Left ventricle myocardium superior (tissue), 1 donor: ENCODE results near the gene SETX. TPM values are rescaled to one million over a fixed set of nuclear protein-coding genes. Genes with fewer than 3 reads are reported as not detected.

Source experiments
- ATAC-seq: fragments of 200-7000 bp; cut with Tn5 transposase; one replicate; pipeline ENCODE4 v1.9.1; 2020; ENCODE audit warnings: mild to moderate bottlenecking, moderate library complexity
- DNase-seq: peaks from one replicate; pipeline ENCODE4 v3.0.0-alpha.2; 2020
- intact Hi-C: fragments of 100-400 bp; cut with micrococcal nuclease; formaldehyde crosslinking; loops from one replicate; pipeline ENCODE4 v1.11.0; 2022
- total RNA-seq: library from RNA; stranded (reverse); fragmentation: NEBNext Ultra II Directional; extraction: Animal tissue kit (Norgen Biotek cat#: 25700); gene quantifications from one replicate; pipeline ENCODE4 v1.2.1, GENCODE V29; 2021
- donor health status: DM: no; HTN: yes; CAD: no; lungs with severe emphysema.

Gene SETX
- total RNA-seq, 1 donor from 2014 or later: 22.3 TPM

DNA sequence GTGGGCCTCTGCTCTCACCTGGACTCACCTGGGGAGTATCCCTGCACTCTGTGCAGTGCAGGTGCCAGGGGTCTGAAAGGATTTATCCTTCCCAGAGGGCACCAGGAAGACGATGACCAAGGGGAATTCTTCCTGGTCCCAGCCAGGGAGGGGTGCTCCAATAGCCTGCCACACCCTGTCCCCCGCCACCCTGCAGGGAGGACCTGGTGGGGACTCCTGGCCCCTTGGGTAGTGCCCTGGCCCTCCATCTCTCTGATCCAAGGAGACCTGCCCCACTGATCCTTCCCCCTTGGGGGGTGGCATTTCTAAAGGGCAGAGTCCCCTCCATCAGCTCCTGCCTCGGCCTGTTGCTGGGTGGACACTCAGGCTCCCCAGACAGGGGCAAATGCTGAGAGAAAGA, 122.3 kb downstream of the SETX start:
- intact Hi-C loops: loop anchor here (10.0 kb wide), 1 partner anchor 68 kb away; the partner anchor contains the start of gene NTNG2
- no peak for ATAC-seq
- DNase-seq: no peak

DNA sequence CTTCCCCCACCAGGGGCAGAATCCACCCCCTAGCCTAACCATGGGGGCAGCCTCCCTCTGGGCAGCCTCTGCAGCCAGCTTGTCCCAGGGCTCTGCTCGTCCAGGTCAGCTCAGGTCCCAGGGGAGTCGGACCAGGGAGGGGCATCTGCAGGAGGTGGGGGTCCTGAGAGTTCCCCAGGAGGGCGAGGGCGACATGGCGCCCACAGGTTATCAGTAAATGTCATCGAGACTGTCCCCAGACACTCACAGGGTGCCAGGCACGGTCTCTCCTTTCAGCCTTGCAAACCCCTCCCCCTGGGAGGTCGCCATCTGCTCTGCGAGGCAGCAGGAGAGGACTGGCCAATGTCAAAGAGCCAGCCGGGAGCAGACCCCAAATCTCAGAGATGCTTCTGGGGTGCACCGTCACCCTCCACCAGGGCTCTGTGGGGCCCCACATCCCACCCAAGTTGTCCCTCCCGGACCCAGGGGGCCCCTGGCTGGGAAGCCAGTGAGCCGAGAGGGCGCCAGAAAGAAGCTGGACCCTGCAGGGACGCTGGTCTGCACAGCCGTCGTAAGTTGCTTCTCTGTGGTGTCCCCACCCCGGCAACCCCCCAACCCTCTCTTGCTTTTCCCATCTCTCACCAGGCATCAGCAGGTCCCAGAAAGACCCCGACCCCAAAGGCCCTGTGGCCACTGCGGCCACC, 123.6 kb downstream of the SETX start:
- DNase-seq (no peak), ATAC-seq (no peak)
- intact Hi-C loops: loop anchor here (10.0 kb wide), 1 partner anchor 66 kb away; the partner anchor contains the start of gene NTNG2

DNA sequence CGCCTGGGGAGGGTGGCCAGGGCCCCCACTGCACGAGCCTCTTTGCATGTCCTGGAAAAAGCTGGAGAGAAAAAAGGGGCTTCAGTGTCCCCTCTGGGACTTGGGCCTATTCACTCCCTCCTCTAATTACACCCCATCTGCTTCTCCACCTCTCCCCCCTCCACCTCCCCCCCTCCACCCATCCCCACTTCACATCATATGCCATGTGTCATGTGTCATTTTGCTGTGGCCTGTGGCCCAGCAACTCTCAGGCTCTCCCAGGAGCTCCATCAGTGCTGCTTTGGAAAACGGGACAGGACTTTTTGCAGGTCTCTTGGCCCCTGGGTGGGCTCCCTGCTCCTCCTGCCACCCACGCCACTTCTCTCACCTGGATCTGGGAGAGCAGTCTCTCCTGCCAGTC, 124.2 kb downstream of the SETX start:
- no peak for ATAC-seq
- intact Hi-C loops: loop anchor here (10.0 kb wide), 1 partner anchor 66 kb away; the partner anchor contains the start of gene NTNG2
- no peak for DNase-seq

DNA sequence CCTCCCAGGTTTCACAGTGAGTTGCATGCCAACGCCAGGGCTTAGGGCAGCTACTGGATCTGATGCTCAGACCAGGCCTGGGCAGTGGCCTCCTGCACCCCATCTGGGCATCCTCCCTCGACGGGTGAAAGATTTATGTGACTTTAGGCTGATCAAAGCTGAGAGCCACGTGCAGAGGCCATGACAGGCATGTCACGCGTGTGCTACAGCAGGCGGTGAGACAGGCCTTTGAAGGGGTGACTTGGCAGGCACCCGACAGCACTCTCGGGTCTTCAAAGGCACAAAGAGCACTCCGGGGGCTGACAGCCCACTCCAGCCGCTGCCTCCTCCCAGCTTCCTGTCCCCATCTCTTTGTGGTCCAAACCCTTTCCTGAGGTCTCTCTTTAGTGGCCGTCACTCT, 126.7 kb downstream of the SETX start:
- DNase-seq (no peak), ATAC-seq (no peak)
- intact Hi-C loops: no loop called here

DNA sequence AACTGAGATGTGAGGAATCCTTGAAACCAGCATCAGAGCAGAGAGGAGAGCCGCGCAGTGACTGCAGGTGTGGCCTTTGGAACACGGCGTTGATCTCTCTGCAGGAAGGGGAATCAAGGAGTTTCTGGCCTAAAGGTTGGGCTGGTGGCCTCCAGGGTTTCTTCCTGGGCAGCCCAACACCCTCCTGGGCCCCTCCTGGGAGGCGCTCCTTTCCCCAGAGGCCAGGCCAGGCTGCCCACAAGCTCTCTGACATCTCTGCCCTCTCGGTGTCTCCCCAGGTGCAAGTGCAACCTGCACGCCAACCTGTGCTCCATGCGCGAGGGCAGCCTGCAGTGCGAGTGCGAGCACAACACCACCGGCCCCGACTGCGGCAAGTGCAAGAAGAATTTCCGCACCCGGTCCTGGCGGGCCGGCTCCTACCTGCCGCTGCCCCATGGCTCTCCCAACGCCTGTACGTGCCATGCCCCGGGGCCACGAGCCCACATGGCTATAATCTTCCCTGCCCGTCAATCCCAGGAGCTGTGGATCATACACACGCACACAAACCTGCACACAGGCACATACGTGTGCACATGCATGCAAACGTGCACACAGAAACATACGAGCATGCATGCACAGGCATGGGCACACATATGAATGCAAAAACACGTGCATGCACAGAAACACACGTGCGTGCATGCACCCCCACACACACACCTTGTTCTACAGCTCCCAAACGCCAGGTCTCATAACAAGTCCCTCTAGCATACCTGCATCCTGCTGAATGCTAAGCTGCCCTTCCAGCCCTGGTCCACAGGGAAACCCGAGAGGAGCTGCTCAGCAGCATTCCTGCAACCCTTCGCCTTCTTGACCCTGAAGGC, 128.0 kb downstream of the SETX start:
- ATAC-seq (no peak), DNase-seq (no peak)
- intact Hi-C loops: no loop called here

DNA sequence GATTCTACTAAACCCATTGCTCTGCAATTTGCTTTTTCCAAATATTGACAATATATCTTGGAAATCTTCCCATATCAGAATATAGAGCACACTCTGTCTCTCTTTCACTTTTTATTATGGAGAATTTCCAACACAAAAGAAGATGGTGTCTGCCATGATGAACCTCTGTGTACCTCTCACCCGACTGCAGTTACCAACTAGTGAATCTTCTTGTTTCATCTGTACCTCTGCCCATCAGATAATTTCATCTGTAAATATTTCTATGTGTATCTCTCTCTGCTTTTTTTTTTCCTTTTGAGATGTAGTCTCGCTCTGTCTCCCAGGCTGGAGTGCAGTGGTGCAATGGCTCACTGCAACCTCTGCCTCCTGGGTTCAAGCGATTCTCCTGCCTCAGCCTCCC, 130.1 kb downstream of the SETX start:
- intact Hi-C loops: no loop called here
- ATAC-seq: no peak
- DNase-seq: no peak

DNA sequence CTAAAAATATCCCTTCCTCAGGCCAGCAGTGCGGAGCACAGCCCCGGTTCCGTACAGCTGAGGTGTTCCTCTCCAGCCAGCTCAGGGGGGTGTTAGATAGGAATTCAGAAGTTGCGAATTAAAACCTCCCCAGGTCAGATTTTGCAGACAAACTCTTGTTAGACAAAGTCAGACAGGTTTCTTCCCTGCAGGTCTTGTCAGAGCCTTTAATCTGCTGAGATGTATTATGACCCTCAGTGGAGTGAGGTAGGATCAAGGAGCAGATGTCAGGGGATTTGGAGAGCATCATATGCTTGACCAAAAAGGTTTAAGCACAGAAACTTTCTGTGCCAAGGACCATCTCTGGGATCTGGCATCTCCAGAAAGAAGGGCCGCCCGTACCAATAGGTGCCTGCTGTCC, 132.8 kb downstream of the SETX start:
- intact Hi-C loops: no loop called here
- DNase-seq: no peak
- ATAC-seq: no peak

DNA sequence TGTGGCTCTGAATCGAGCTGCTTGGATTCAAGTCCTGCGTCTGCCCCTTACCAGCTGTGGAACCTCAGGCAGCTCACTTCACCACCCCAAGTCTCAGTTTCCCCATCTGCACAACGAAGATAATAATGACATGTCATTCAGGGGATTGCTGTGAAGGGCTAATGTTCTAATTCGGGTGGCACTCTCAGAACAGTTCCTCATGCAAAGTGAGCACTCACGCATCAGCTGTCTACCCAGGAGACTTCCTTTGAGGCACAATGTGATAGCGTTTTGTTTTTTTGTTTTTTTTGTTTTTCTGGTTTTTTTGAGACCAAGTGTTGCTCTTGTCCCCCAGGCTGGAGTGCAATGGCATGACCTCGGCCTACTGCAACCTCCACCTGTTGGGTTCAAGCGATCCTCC, 136.6 kb downstream of the SETX start:
- DNase-seq (no peak), ATAC-seq (no peak)
- intact Hi-C loops: no loop called here

DNA sequence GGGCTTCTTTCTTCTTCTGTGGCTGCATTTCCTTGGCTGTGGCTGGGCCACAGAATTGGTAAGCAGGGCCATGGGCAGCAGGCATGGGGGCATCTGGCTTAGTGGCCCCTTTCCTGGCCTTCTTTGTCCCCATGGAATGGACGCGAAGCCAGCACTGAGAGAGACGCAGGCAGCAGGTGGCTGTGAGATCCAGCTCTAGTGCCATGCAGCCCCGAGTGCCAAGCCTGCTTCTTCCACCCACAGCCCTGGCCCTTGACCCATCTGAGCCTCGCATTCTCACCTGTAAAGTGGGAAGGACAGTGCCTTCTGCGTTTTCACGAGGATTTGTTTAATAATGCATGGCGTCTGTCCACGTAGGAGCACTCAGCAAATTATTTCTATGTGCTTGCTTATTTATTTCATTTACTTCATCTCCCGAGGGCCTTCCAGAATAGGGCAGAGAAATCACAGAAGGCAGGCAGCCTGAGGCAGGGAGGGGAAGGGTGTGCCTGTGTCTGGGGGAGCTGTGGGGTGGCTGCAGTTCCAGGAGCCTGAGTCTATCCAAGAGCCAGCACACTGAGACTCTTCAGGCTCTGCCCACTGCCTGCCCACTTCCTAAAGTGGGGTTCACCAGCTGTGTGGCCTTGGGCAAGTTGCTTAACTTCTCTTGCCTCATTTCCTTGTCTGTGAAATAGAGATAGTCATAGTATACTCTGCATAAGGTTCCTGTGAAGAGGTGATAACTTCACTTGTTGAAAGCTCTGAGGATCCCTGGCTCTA, 137.7 kb downstream of the SETX start:
- ATAC-seq (no peak), DNase-seq (no peak)
- intact Hi-C loops: no loop called here

DNA sequence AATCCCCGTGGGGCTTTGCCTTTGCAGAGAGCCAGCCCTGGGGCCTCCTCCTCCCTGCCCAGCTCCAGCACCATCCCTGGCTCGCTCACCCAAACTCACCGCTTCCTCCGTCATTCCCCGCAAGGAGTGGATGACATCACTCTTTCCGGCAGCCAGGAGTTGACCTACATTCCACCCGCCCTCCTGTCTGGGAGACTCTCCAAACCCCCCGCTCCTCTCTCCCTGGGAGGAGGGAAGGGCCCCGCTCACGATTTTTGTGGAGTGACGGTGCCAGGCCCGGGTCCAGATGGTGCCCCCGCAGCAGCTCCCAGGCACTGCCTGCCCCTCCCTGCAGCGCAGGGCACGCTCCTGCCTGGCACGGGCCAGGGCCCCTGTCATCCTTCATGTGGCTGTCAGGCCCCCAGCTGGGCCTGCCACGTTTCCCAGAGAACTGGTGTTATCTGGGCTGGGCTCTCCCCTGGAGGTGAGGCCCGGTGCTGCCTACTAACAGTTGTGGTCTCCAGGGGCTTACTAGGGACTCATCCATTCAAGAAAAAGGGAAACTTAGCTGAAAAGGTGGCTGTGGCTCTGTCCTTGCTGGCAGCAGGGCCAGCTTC, 140.7 kb downstream of the SETX start:
- ATAC-seq: peak; percentile 97
- peak; percentile 82 for DNase-seq
- intact Hi-C loops: no loop called here

DNA sequence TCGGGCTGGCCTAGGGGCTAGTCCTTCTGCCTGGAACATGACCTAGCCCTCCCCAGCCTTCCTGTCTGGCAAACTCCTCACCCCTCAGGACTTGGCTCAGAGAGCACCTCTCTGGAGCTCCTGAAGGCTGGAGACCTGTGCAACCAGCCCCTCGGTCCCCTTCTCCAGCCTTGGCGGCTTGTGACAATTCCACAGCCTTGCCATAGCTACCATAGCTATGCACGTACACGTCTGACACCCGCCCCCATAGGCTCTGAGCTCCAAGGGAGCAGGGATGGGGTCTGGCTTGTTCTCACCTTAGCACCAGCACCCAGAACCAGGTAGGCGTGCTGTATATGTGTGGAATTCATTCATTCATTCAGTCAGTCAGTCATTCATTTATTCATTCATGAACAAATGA, 143.2 kb downstream of the SETX start:
- DNase-seq (no peak), ATAC-seq (no peak)
- intact Hi-C loops: no loop called here

Other genes with a start within 250 kb of the SETX start
- gene NTNG2, start 192.9 kb downstream of the SETX start, total RNA-seq: 1.9 TPM
- gene TTF1, start 51.9 kb upstream of the SETX start, total RNA-seq: 19.8 TPM
- gene CFAP77, start 55.2 kb upstream of the SETX start, total RNA-seq: 2.4 TPM
- not detected for gene BARHL1, start 227.6 kb upstream of the SETX start, total RNA-seq